Left lung (tissue), 10 donors: ENCODE results near the gene STX19. TPM values are rescaled to one million over a fixed set of nuclear protein-coding genes. Genes with fewer than 3 reads are reported as not detected.

Experiments
- ATAC-seq: fragments of 200-7000 bp; cut with Tn5 transposase; one replicate; pipeline ENCODE4 v1.9.1; 2020; ENCODE audit warnings: moderate library complexity
- DNase-seq, 4 donors: peaks; one replicate each; pipeline ENCODE4 v3.0.0-alpha.2; 2013 to 2020
- H3K27ac ChIP-seq, 2 donors: fragments of 200-600 bp; sonication (generic) in 1 of 2; one replicate each; pipeline versions ENCODE4 v1.5.0 to v1.8.0; 2020 to 2021
- H3K27me3 ChIP-seq, 2 donors: fragments of 200-600 bp; sonication (generic) in 1 of 2; one replicate each; pipeline versions ENCODE4 v1.5.0 to v1.8.0; 2020 to 2021
- H3K36me3 ChIP-seq, 2 donors: fragments of 200-600 bp; sonication (generic) in 1 of 2; one replicate each; pipeline versions ENCODE4 v1.5.0 to v1.8.0; 2020 to 2021
- H3K4me1 ChIP-seq, 2 donors: fragments of 200-600 bp; one replicate each; pipeline ENCODE4 v1.8.0; 2021
- H3K4me3 ChIP-seq, 2 donors: fragments of 200-600 bp; sonication (generic) in 1 of 2; one replicate each; pipeline versions ENCODE4 v1.5.0 to v1.8.0; 2020 to 2021; ENCODE audit warnings: mild to moderate bottlenecking in 1 of 2
- H3K9me3 ChIP-seq, 2 donors: fragments of 200-600 bp; sonication (generic) in 1 of 2; one replicate each; pipeline versions ENCODE4 v1.5.0 to v1.8.0; 2020 to 2021
- intact Hi-C, 2 donors: fragments of 100-400 bp; cut with DNase I; formaldehyde crosslinking; loops; one replicate each; pipeline versions ENCODE4 v1.11.2 to v1.14.2; 2022
- polyA plus RNA-seq, 6 donors: library from polyadenylated mRNA; unstranded; fragments of 120-200 nt; gene quantifications; one replicate each; pipeline ENCODE4 v1.2.1, GENCODE V29; 2013; ENCODE audit not compliant: insufficient read length in 6 of 6
- total RNA-seq, 2 donors: library from RNA; stranded (reverse); fragmentation: NEBNext Ultra II Directional; extraction: Animal tissue kit (Norgen Biotek cat#: 25700); gene quantifications; one replicate each; pipeline ENCODE4 v1.2.1, GENCODE V29; 2021
- TF ChIP-seq, protein P1 (sequence below), 2 donors: fragments of 200-600 bp; sonication (generic) in 1 of 2; IDR thresholded peaks; one replicate each; pipeline versions ENCODE4 v1.5.0 to v1.8.0; 2021; ENCODE audit warnings: antibody characterized with exemption in 2 of 2
- donor health status: DM: no; HTN: yes; CAD: no.
- donor health status: DM: no; HTN: no; CAD: no.

Gene STX19
- total and polyA plus RNA-seq, 8 donors = 2.4 to 8.5 (median 5.2) TPM

- Histone ChIP-seq H3K36me3 (peaks cover 0 to 38% of the 10 kb centered on the region in 2 donors), H3K4me1 (peaks cover 17 to 31% of the 10 kb centered on the region in 2 donors), H3K4me3 (no peak overlapping the region), H3K27me3 (no peaks in the 10 kb centered on the region), H3K27ac (no peak overlapping the region), H3K9me3 (no peaks in the 10 kb centered on the region)
- ATAC-seq (peak; percentile 40), DNase-seq (peak in 2 of 4 donors; percentile 5 to 12)
- TF ChIP-seq, protein P1, sequence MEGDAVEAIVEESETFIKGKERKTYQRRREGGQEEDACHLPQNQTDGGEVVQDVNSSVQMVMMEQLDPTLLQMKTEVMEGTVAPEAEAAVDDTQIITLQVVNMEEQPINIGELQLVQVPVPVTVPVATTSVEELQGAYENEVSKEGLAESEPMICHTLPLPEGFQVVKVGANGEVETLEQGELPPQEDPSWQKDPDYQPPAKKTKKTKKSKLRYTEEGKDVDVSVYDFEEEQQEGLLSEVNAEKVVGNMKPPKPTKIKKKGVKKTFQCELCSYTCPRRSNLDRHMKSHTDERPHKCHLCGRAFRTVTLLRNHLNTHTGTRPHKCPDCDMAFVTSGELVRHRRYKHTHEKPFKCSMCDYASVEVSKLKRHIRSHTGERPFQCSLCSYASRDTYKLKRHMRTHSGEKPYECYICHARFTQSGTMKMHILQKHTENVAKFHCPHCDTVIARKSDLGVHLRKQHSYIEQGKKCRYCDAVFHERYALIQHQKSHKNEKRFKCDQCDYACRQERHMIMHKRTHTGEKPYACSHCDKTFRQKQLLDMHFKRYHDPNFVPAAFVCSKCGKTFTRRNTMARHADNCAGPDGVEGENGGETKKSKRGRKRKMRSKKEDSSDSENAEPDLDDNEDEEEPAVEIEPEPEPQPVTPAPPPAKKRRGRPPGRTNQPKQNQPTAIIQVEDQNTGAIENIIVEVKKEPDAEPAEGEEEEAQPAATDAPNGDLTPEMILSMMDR (IDR thresholded peaks at IDR 0.05) = peak; percentile 50 to 52
- intact Hi-C loops = loop anchor here in 1 of 2 donors (5.0 kb wide), 1 partner anchor 67 kb away; no protein-coding TSS in a partner anchor
Observed at GRCh38 chr3:94069194-94069813, 40.9 kb upstream of the STX19 start.

- Histone ChIP-seq H3K4me3 (no peak overlapping the region), H3K9me3 (no peaks in the 10 kb centered on the region), H3K27ac (peak overlapping the region; percentile 0 to 25), H3K27me3 (no peaks in the 10 kb centered on the region), H3K36me3 (peaks cover 0 to 25% of the 10 kb centered on the region in 2 donors), H3K4me1 (peaks cover 29 to 44% of the 10 kb centered on the region in 2 donors)
- DNase-seq (no peak), ATAC-seq (no peak)
- TF ChIP-seq, protein P1 (IDR thresholded peaks at IDR 0.05) = no peak
- intact Hi-C loops = loop anchor here in 1 of 2 donors (5.0 kb wide), 1 partner anchor 65 kb away; no protein-coding TSS in a partner anchor
Observed at GRCh38 chr3:94066506-94067500, 38.4 kb upstream of the STX19 start.

GRCh38 chr3:94065819-94066480, 37.6 kb upstream of the STX19 start:
- Histone ChIP-seq H3K4me1 (peaks cover 30 to 46% of the 10 kb centered on the region in 2 donors), H3K4me3 (no peak overlapping the region), H3K27me3 (no peaks in the 10 kb centered on the region), H3K36me3 (peaks cover 0 to 20% of the 10 kb centered on the region in 2 donors), H3K27ac (no peak overlapping the region), H3K9me3 (no peaks in the 10 kb centered on the region)
- DNase-seq = no peak
- intact Hi-C loops = loop anchor here in 1 of 2 donors (5.0 kb wide), 1 partner anchor 64 kb away; no protein-coding TSS in a partner anchor
- TF ChIP-seq, protein P1 (IDR thresholded peaks at IDR 0.05) = no peak
- no peak for ATAC-seq

DNA sequence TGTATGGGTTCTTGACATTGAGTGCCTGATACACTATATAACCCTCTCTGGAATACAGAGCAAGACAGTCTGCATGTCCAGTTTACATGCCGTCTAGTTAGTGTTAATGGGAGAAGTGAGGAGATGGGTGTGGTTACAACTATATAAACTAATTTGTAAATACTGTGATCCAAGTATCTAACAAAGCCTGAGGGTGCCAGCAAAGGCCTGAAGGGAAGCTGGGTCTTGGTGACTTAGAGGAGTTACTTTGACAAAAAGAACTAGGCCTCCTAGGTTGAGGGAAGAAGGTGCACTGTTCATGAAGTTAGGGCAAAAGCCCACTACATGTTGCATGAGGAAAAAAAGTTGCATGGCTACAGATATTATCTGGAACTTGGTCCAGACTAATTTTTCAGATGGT, 36.7 kb upstream of the STX19 start:
- Histone ChIP-seq H3K4me3 (peak overlapping the region in 1 of 2 donors; percentile 56), H3K9me3 (no peaks in the 10 kb centered on the region), H3K36me3 (peaks cover 0 to 15% of the 10 kb centered on the region in 2 donors), H3K4me1 (peaks cover 30 to 46% of the 10 kb centered on the region in 2 donors), H3K27ac (no peak overlapping the region), H3K27me3 (no peaks in the 10 kb centered on the region)
- DNase-seq (no peak), ATAC-seq (no peak)
- TF ChIP-seq, protein P1 (IDR thresholded peaks at IDR 0.05) = no peak
- intact Hi-C loops = loop anchor here in 1 of 2 donors (5.0 kb wide), 1 partner anchor 63 kb away; no protein-coding TSS in a partner anchor
